H1 (cell line): ENCODE measurements around the gene SLC9A7. TPM values are rescaled to one million over a fixed set of nuclear protein-coding genes. Genes with fewer than 3 reads are reported as not detected.

Experiments used
- CTCF ChIA-PET: fragments of 300-600 bp; sonication (Branson Sonifier 250); formaldehyde crosslinking; loops from one replicate; lab custom pipeline; 2021; ENCODE audit not compliant: partially characterized antibody; lab: Charles Lee
- POLR2A ChIA-PET: fragments of 300-600 bp; sonication (Branson Sonifier 250); formaldehyde crosslinking; loops from one replicate; lab custom pipeline; 2021; ENCODE audit warnings: inconsistent platforms; ENCODE audit not compliant: partially characterized antibody; lab: Charles Lee
- DNase-seq, 2 experiments: peaks; one replicate each; pipeline versions ENCODE4 v3.0.0 to v3.0.0-alpha.2; 2010 to 2022; ENCODE audit warnings: low spot score in 2 of 2, low read depth in 1 of 2, mixed read lengths in 1 of 2
- FAIRE-seq: peaks from 2 replicates; lab custom pipeline; 2011; peaks lifted over from hg19 to GRCh38; lab: Jason Lieb, UNC
- H2AFZ ChIP-seq: 2 replicates; pipeline ENCODE4 v1.8.1; 2012; ENCODE audit warnings: low read length, inconsistent platforms
- H2AK5ac ChIP-seq: 2 replicates; pipeline ENCODE4 v1.6.1; 2013; ENCODE audit warnings: low read depth, low read length
- H2BK120ac ChIP-seq: replicated peaks from 2 replicates; pipeline ENCODE3; 2013; ENCODE audit warnings: low read depth, low read length, inconsistent platforms
- H2BK12ac ChIP-seq: 2 replicates; pipeline ENCODE4 v1.6.1; 2013; ENCODE audit warnings: low read depth, low read length
- H2BK15ac ChIP-seq: 2 replicates; pipeline ENCODE4 v1.6.1; 2013; ENCODE audit warnings: low read length
- H2BK20ac ChIP-seq: 2 replicates; pipeline ENCODE4 v1.6.1; 2013; ENCODE audit warnings: low read length
- H2BK5ac ChIP-seq: 2 replicates; pipeline ENCODE4 v1.6.1; 2013; ENCODE audit warnings: low read depth, low read length
- H3K14ac ChIP-seq: 2 replicates; pipeline ENCODE4 v1.6.1; 2013; ENCODE audit warnings: inconsistent platforms; ENCODE audit not compliant: insufficient read length
- H3K18ac ChIP-seq: 2 replicates; pipeline ENCODE4 v1.6.1; 2013; ENCODE audit warnings: low read length; ENCODE audit errors: extremely low read depth
- H3K23ac ChIP-seq: 2 replicates; pipeline ENCODE4 v1.6.1; 2013; ENCODE audit warnings: inconsistent platforms; ENCODE audit not compliant: insufficient read length
- H3K23me2 ChIP-seq: 2 replicates; pipeline ENCODE4 v1.6.1; 2013; ENCODE audit warnings: low read depth, low read length
- H3K27ac ChIP-seq: 2 replicates; pipeline ENCODE4 v1.6.1; 2011; ENCODE audit warnings: low read depth, low read length, inconsistent platforms
- H3K27me3 ChIP-seq, 4 experiments: replicated peaks in 1 of 4; 1 replicate in 1 of 4; 2 replicates in 3 of 4; pipeline versions ENCODE4 v1.6.1 to v1.8.1; 2011 to 2013; ENCODE audit warnings: low read length in 3 of 4, mild to moderate bottlenecking in 3 of 4, inconsistent platforms in 2 of 4, mixed read lengths in 2 of 4, moderate library complexity in 1 of 4; ENCODE audit not compliant: control insufficient read depth in 3 of 4, insufficient read depth in 3 of 4; ENCODE audit errors: extremely low read depth in 1 of 4
- H3K36me3 ChIP-seq, 4 experiments: 2 replicates each; pipeline versions ENCODE4 v1.6.1 to v1.8.1; 2011 to 2013; ENCODE audit warnings: mild to moderate bottlenecking in 4 of 4, low read length in 3 of 4, moderate library complexity in 2 of 4, control low read depth in 1 of 4, inconsistent platforms in 1 of 4; ENCODE audit not compliant: insufficient read depth in 4 of 4, control insufficient read depth in 2 of 4
- H3K4ac ChIP-seq: replicated peaks from 2 replicates; pipeline ENCODE3; 2013; ENCODE audit warnings: low read length, low read depth, mixed read lengths, inconsistent platforms; ENCODE audit not compliant: insufficient read length
- H3K4me1 ChIP-seq, 4 experiments: replicated peaks in 1 of 4; 1 replicate in 1 of 4; 2 replicates in 3 of 4; pipeline versions ENCODE4 v1.6.1 to v1.8.1; 2011 to 2013; ENCODE audit warnings: low read length in 3 of 4, inconsistent platforms in 2 of 4, mixed read lengths in 1 of 4; ENCODE audit not compliant: insufficient read depth in 4 of 4, control insufficient read depth in 3 of 4
- H3K4me2 ChIP-seq, 2 experiments: 2 replicates each; pipeline versions ENCODE4 v1.6.1 to v1.8.1; 2011 to 2013; ENCODE audit warnings: low read depth in 2 of 2, low read length in 2 of 2, control low read depth in 1 of 2, inconsistent platforms in 1 of 2, mild to moderate bottlenecking in 1 of 2; ENCODE audit not compliant: insufficient read depth in 1 of 2
- H3K4me3 ChIP-seq, 4 experiments: fragments of 200-600, 300-600 bp in 1 of 4; sonication (generic), shearing (Covaris generic), sonication (Bioruptor Twin) in 1 of 4; 2 replicates each; pipeline versions ENCODE4 v1.5.1 to v1.8.1; 2011 to 2016; ENCODE audit warnings: low read length in 4 of 4, low read depth in 3 of 4, control low read depth in 2 of 4, inconsistent platforms in 2 of 4, mild to moderate bottlenecking in 2 of 4, mixed read lengths in 1 of 4, moderate library complexity in 1 of 4; ENCODE audit not compliant: insufficient read depth in 2 of 4; ENCODE audit errors: extremely low read depth in 1 of 4
- H3K56ac ChIP-seq: replicated peaks from 2 replicates; pipeline ENCODE3; 2013; ENCODE audit warnings: low read depth, mild to moderate bottlenecking, mixed read lengths, low read length, inconsistent platforms; ENCODE audit not compliant: insufficient read length
- H3K79me1 ChIP-seq: 2 replicates; pipeline ENCODE4 v1.6.1; 2013; ENCODE audit warnings: low read depth, low read length, control low read depth
- H3K79me2 ChIP-seq, 2 experiments: 2 replicates each; pipeline versions ENCODE4 v1.6.1 to v1.8.1; 2012 to 2013; ENCODE audit warnings: low read length in 2 of 2, mild to moderate bottlenecking in 2 of 2, inconsistent platforms in 1 of 2; ENCODE audit not compliant: insufficient read depth in 2 of 2, control insufficient read depth in 1 of 2
- H3K9ac ChIP-seq, 4 experiments: replicated peaks in 1 of 4; 1 replicate in 1 of 4; 2 replicates in 3 of 4; pipeline versions ENCODE4 v1.6.1 to v1.8.1; 2011 to 2013; ENCODE audit warnings: low read depth in 3 of 4, low read length in 3 of 4, control low read depth in 2 of 4, mild to moderate bottlenecking in 2 of 4, moderate library complexity in 2 of 4, inconsistent platforms in 1 of 4; ENCODE audit errors: extremely low read depth in 1 of 4
- H3K9me3 ChIP-seq, 2 experiments: 2 replicates each; pipeline versions ENCODE4 v1.6.1 to v1.8.1; 2012 to 2013; ENCODE audit warnings: mild to moderate bottlenecking in 2 of 2, moderate library complexity in 2 of 2, control low read depth in 1 of 2, inconsistent platforms in 1 of 2, low read depth in 1 of 2, low read length in 1 of 2, mixed read lengths in 1 of 2; ENCODE audit not compliant: insufficient read depth in 2 of 2
- H4K20me1 ChIP-seq, 2 experiments: replicated peaks in 1 of 2; 2 replicates each; pipeline versions ENCODE3 to v1.8.1; 2011 to 2013; ENCODE audit warnings: inconsistent platforms in 2 of 2, low read length in 2 of 2, mild to moderate bottlenecking in 1 of 2; ENCODE audit not compliant: insufficient read depth in 2 of 2, control insufficient read depth in 1 of 2
- H4K5ac ChIP-seq: 2 replicates; pipeline ENCODE4 v1.6.1; 2013; ENCODE audit warnings: low read length, low read depth, mixed read lengths, inconsistent platforms; ENCODE audit not compliant: insufficient read length
- H4K8ac ChIP-seq: 2 replicates; pipeline ENCODE4 v1.8.0; 2013; ENCODE audit warnings: mild to moderate bottlenecking, moderate library complexity, low read length, inconsistent platforms; ENCODE audit not compliant: insufficient read depth; ENCODE audit errors: extremely low read depth
- H4K91ac ChIP-seq: replicated peaks from 2 replicates; pipeline ENCODE3; 2013; ENCODE audit warnings: low read length, mixed read lengths, inconsistent platforms; ENCODE audit not compliant: insufficient read length
- CTBP2 ChIP-seq: IDR thresholded peaks from 2 replicates; pipeline ENCODE4 v1.7.0; 2011; ENCODE audit warnings: borderline replicate concordance, mild to moderate bottlenecking, moderate library complexity, mixed read lengths, low read length; ENCODE audit not compliant: insufficient read depth, insufficient read length
- EGR1 ChIP-seq: IDR thresholded peaks from 2 replicates; pipeline ENCODE4 v1.6.1; 2011; ENCODE audit warnings: low read depth, low read length, borderline replicate concordance
- KDM5A ChIP-seq: fragments of 200-600 bp; IDR thresholded peaks from 2 replicates; pipeline ENCODE4 v1.7.1; 2012; ENCODE audit warnings: mild to moderate bottlenecking, low read length, inconsistent platforms, mixed read lengths
- MAFK ChIP-seq: IDR thresholded peaks from 2 replicates; pipeline ENCODE4 v1.6.1; 2012; ENCODE audit warnings: low read depth, mild to moderate bottlenecking, improper control_type of control experiment, low read length
- NANOG ChIP-seq: IDR thresholded peaks from 2 replicates; pipeline ENCODE4 v1.6.1; 2011; ENCODE audit warnings: low read length, low read depth, mild to moderate bottlenecking, inconsistent platforms; ENCODE audit not compliant: insufficient read depth, poor library complexity, severe bottlenecking
- SIX5 ChIP-seq: IDR thresholded peaks from 2 replicates; pipeline ENCODE4 v1.6.1; 2011; ENCODE audit warnings: mild to moderate bottlenecking, low read depth, low read length
- SP4 ChIP-seq: IDR thresholded peaks from 2 replicates; pipeline ENCODE4 v1.6.1; 2012; ENCODE audit warnings: low read length, inconsistent platforms
- SRF ChIP-seq: IDR thresholded peaks from 2 replicates; pipeline ENCODE4 v1.6.1; 2011; ENCODE audit warnings: mild to moderate bottlenecking, low read depth, low read length, moderate library complexity
- WGBS, 2 experiments: shearing (Covaris generic) in 1 of 2; methylation state at CpG; one replicate each; pipeline versions ENCODE4 v1.1.6 to v1.1.7; 2013 to 2015; ENCODE audit warnings: low lambda C conversion rate in 2 of 2, mixed read lengths in 2 of 2, inconsistent platforms in 1 of 2, low coverage in 1 of 2, missing lambda C conversion rate in 1 of 2; ENCODE audit not compliant: insufficient replicate concordance in 2 of 2, insufficient coverage in 1 of 2, insufficient read length in 1 of 2; ENCODE audit errors: extremely low coverage in 1 of 2, missing lambda C conversion rate in 1 of 2; 5-methylcytosine and 5-hydroxymethylcytosine counted together
- polyA plus RNA-seq, 7 experiments: library from polyadenylated mRNA; depleted of rRNA in 3 of 7; stranded (reverse) in 5 of 7; unstranded in 2 of 7; fragments of >200 nt in 5 of 7; fragments of 200-250 nt in 2 of 7; gene quantifications; 1 replicate in 5 of 7; 2 replicates in 1 of 7; 4 replicates in 1 of 7; pipeline versions ENCODE4 v1.2.1 to v1.2.3, GENCODE V29; 2011 to 2013; ENCODE audit warnings: missing spikeins in 2 of 7, mixed read lengths in 2 of 7
- total RNA-seq: library from RNA; stranded (reverse); fragmentation: NEBNext Ultra II Directional; extraction: Animal tissue kit (Norgen Biotek cat#: 25700); gene quantifications from 2 replicates; pipeline ENCODE4 v1.2.1, GENCODE V29; 2021

SLC9A7 gene
- total and polyA plus RNA-seq, 2 of the 8 experiments (the other 6 are each of a cell fraction or from before 2014, with no cell fraction given), result 6.7 to 17.2 TPM

DNA sequence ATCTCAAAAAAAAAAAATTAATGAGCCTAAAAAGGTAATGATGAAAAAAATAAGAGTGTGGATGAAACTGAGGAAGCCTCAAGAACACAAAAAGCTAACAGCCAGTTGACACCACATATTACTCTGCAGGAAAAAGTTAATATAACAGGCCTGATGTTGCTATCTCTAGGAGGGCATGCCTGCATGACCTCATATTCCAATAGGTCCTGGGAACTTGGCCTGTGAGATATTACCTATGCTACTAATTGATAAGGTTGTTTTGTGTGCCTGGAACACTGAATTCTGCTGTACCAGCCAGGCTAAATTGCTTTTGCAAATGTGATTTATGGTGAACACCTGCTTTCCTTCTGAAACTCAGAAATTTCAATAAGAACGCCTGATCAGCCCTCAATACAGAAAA lies 15.9 kb downstream of the SLC9A7 start:
- no peak overlapping the region for H2BK20ac ChIP-seq
- TF ChIP-seq KDM5A (no peak), NANOG (no peak), EGR1 (no peak), SP4 (no peak), CTBP2 (no peak), SIX5 (no peak), SRF (no peak), MAFK (no peak)
- no peaks in the 10 kb centered on the region for H3K9me3 ChIP-seq
- no peak overlapping the region for H4K8ac ChIP-seq
- WGBS, 2 experiments, result no CpG with 5 or more reads among the region's 1 CpG
- no peak overlapping the region for H4K91ac ChIP-seq
- no peaks in the 10 kb centered on the region for H3K23me2 ChIP-seq
- FAIRE-seq, result no peak
- H3K27me3 ChIP-seq, result no peaks in the 10 kb centered on the region
- no peak overlapping the region for H3K4ac ChIP-seq
- no peaks in the 10 kb centered on the region for H4K20me1 ChIP-seq
- H3K9ac ChIP-seq, result no peak overlapping the region
- no peak overlapping the region for H3K14ac ChIP-seq
- H2BK120ac ChIP-seq, result no peak overlapping the region
- DNase-seq, result no peak
- H4K5ac ChIP-seq, result no peak overlapping the region
- CTCF ChIA-PET, result interaction anchor here (1.3 kb wide), 1 partner anchor 12 kb away, joined by 3 read pairs; no protein-coding TSS in a partner anchor
- H2BK12ac ChIP-seq, result no peak overlapping the region
- H3K79me1 ChIP-seq, result no peaks in the 10 kb centered on the region
- no peak overlapping the region for H3K4me3 ChIP-seq
- POLR2A ChIA-PET, result no interaction called here
- no peak overlapping the region for H2BK15ac ChIP-seq
- no peak overlapping the region for H3K23ac ChIP-seq
- peaks cover 0 to 41% of the 10 kb centered on the region in 2 experiments; a peak in 2 of 4 replicates for H3K79me2 ChIP-seq
- H2AFZ ChIP-seq, result no peak overlapping the region
- H2BK5ac ChIP-seq, result no peak overlapping the region
- H3K4me2 ChIP-seq, result no peak overlapping the region
- no peak overlapping the region for H3K27ac ChIP-seq
- H3K36me3 ChIP-seq, result no peaks in the 10 kb centered on the region
- no peak overlapping the region for H2AK5ac ChIP-seq
- no peak overlapping the region for H3K56ac ChIP-seq
- no peak overlapping the region for H3K18ac ChIP-seq
- no peaks in the 10 kb centered on the region for H3K4me1 ChIP-seq
